Heart right ventricle (tissue), 16 donors: ENCODE measurements around the gene RGS7. TPM values are rescaled to one million over a fixed set of nuclear protein-coding genes. Genes with fewer than 3 reads are reported as not detected.

Source experiments
- ATAC-seq, 8 donors: fragments of 200-7000 bp; cut with Tn5 transposase; one replicate each; pipeline ENCODE4 v1.9.1; 2020; ENCODE audit warnings: mild to moderate bottlenecking in 8 of 8, moderate library complexity in 8 of 8, moderate number of reproducible peaks in 1 of 8
- DNase-seq, 2 donors: peaks; one replicate each; pipeline ENCODE4 v3.0.0-alpha.2; 2020
- H3K27ac ChIP-seq, 10 donors: fragments of 200-600 bp; sonication (generic) in 2 of 10; one replicate each; pipeline versions ENCODE4 v1.5.0 to v1.8.0; 2020 to 2022; ENCODE audit warnings: mild to moderate bottlenecking in 3 of 10
- H3K27me3 ChIP-seq, 7 donors: fragments of 200-600 bp; one replicate each; pipeline ENCODE4 v1.8.0; 2021 to 2022; ENCODE audit warnings: mild to moderate bottlenecking in 2 of 7
- H3K36me3 ChIP-seq, 9 donors: fragments of 200-600 bp; sonication (generic) in 1 of 9; one replicate each; pipeline versions ENCODE4 v1.5.0 to v1.8.0; 2020 to 2022; ENCODE audit warnings: mild to moderate bottlenecking in 2 of 9
- H3K4me1 ChIP-seq, 9 donors: fragments of 200-600 bp; sonication (generic) in 1 of 9; one replicate each; pipeline versions ENCODE4 v1.5.0 to v1.8.0; 2020 to 2022; ENCODE audit warnings: mild to moderate bottlenecking in 4 of 9
- H3K4me3 ChIP-seq, 10 donors: fragments of 200-600 bp; sonication (generic) in 2 of 10; one replicate each; pipeline versions ENCODE4 v1.5.0 to v1.8.0; 2020 to 2022; ENCODE audit warnings: mild to moderate bottlenecking in 7 of 10, moderate library complexity in 2 of 10
- H3K9me3 ChIP-seq, 11 donors: fragments of 200-600 bp in 10 of 11; sonication (generic) in 2 of 11; one replicate each; pipeline versions ENCODE4 v1.5.0 to v1.8.0; 2013 to 2022; ENCODE audit warnings: mild to moderate bottlenecking in 2 of 11, control low read depth in 1 of 11, moderate library complexity in 1 of 11
- CTCF ChIP-seq, 9 donors: fragments of 200-600 bp; sonication (generic) in 2 of 9; IDR thresholded peaks; one replicate each; pipeline versions ENCODE4 v1.5.0 to v1.8.0; 2021 to 2022; ENCODE audit warnings: antibody characterized with exemption in 9 of 9, mild to moderate bottlenecking in 5 of 9, moderate library complexity in 1 of 9
- WGBS, 2 donors: extraction: QIAGEN DNeasy Blood & Tissue Kit; methylation state at CpG; one replicate each; pipeline ENCODE4 v1.1.7; 2013; ENCODE audit warnings: inconsistent platforms in 1 of 2; 5-methylcytosine and 5-hydroxymethylcytosine counted together
- intact Hi-C, 10 donors: fragments of 100-400 bp; cut with DNase I; formaldehyde crosslinking; loops; one replicate each; pipeline versions ENCODE4 v1.11.1 to v1.14.2; 2022
- polyA plus RNA-seq, 2 donors: library from polyadenylated mRNA; stranded (reverse); fragments of 200-250 nt; gene quantifications; one replicate each; pipeline ENCODE4 v1.2.3, GENCODE V29; 2013
- total RNA-seq, 10 donors: library from RNA; stranded (reverse); fragmentation: NEBNext Ultra II Directional in 3 of 10; extraction: Animal tissue kit (Norgen Biotek cat#: 25700) in 3 of 10; gene quantifications; one replicate each; pipeline versions ENCODE4 v1.2.1 to v1.2.4, GENCODE V29; 2021 to 2023
- donor health status: Arrhythmogenic right ventricular cardiomyopathy.
- donor health status: ischemic (EF 13 %, LVEDD 7.1; RV severe dilation, severe dysfunction).
- donor health status: healthy with polysubstance abuse.
- donor health status: DM: no; HTN: yes; CAD: no.
- donor health status: DM: no; HTN: no; CAD: no.
- donor health status: ischemic (EF 25% LVEDD 6.9; RV normal size, moderate dysfunction).
- donor health status: ischemic (EF 25% LVEDD 5.7; RV mildly dilated, moderate dysfunction).
- donor health status: healthy.
- donor health status: DM: yes; HTN: yes; CAD: no.
- donor health status: Ischemic cardiomyopathy.
- donor health status: ischemic (EF 35%, LVEDD 5.7; RV mildly dilated, moderate dysfunction).
- donor health status: nonischemic (EF 11% LVEDD 7.7; RV severe dilation, severe dysfunction).
- donor health status: DM: yes; HTN: yes; CAD: no.
- donor health status: PGD.
- donor health status: ischemic (EF 29% LVEDD 5.4; RV normal size, mild dysfunction).
- donor health status: nonischemic (EF 23%, LVEDD 6.1; RV moderate dilation, normal function).

Gene RGS7
- total and polyA plus RNA-seq, 12 donors: not detected

GRCh38 chr1:240993004-240993403, 364.0 kb downstream of the RGS7 start:
- ATAC-seq (no peak), DNase-seq (no peak)
- no peaks in the 10 kb centered on the region for H3K4me1 ChIP-seq
- H3K4me3 ChIP-seq: no peak overlapping the region
- intact Hi-C loops: no loop called here
- H3K27me3 ChIP-seq: no peaks in the 10 kb centered on the region
- peaks cover 0 to 8% (median 0%) of the 10 kb centered on the region in 11 donors for H3K9me3 ChIP-seq
- H3K27ac ChIP-seq: no peak overlapping the region
- no peak for TF ChIP-seq CTCF (IDR thresholded peaks at IDR 0.05)
- no peaks in the 10 kb centered on the region for H3K36me3 ChIP-seq
- WGBS, 2 donors: 75 to 80% methylated on average over 2 of the region's 2 CpGs

- peaks cover 0 to 8% (median 0%) of the 10 kb centered on the region in 11 donors for H3K9me3 ChIP-seq
- no peak overlapping the region for H3K4me3 ChIP-seq
- H3K27ac ChIP-seq: no peak overlapping the region
- H3K27me3 ChIP-seq: no peaks in the 10 kb centered on the region
- intact Hi-C loops: no loop called here
- H3K4me1 ChIP-seq: no peaks in the 10 kb centered on the region
- TF ChIP-seq CTCF (IDR thresholded peaks at IDR 0.05): no peak
- no peak for DNase-seq
- no peak for ATAC-seq
- no peaks in the 10 kb centered on the region for H3K36me3 ChIP-seq
- 49% methylated on average over 5 of the region's 5 CpGs for WGBS, 2 donors
Observed at GRCh38 chr1:240991230-240991629, 365.8 kb downstream of the RGS7 start.

- H3K9me3 ChIP-seq: peaks cover 0 to 7% (median 0%) of the 10 kb centered on the region in 11 donors
- DNase-seq (no peak), ATAC-seq (no peak)
- TF ChIP-seq CTCF (IDR thresholded peaks at IDR 0.05): no peak
- no peaks in the 10 kb centered on the region for H3K27me3 ChIP-seq
- H3K27ac ChIP-seq: no peak overlapping the region
- no peak overlapping the region for H3K4me3 ChIP-seq
- H3K4me1 ChIP-seq: no peaks in the 10 kb centered on the region
- WGBS, 2 donors: 62 to 66% methylated on average over 5 of the region's 5 CpGs
- intact Hi-C loops: no loop called here
- H3K36me3 ChIP-seq: no peaks in the 10 kb centered on the region
Observed at GRCh38 chr1:240987928-240988327, 369.1 kb downstream of the RGS7 start.

GRCh38 chr1:240985081-240985480, 371.9 kb downstream of the RGS7 start:
- peaks cover 0 to 4% (median 0%) of the 10 kb centered on the region in 11 donors for H3K9me3 ChIP-seq
- no peaks in the 10 kb centered on the region for H3K27me3 ChIP-seq
- H3K4me1 ChIP-seq: no peaks in the 10 kb centered on the region
- WGBS, 2 donors: 77 to 80% methylated on average over 5 of the region's 5 CpGs
- ATAC-seq (no peak), DNase-seq (no peak)
- H3K4me3 ChIP-seq: no peak overlapping the region
- TF ChIP-seq CTCF (IDR thresholded peaks at IDR 0.05): no peak
- H3K36me3 ChIP-seq: no peaks in the 10 kb centered on the region
- no peak overlapping the region for H3K27ac ChIP-seq
- intact Hi-C loops: no loop called here
